Stimulated activated CD8-positive, alpha-beta memory T cell treated with anti-CD3 and anti-CD28 coated beads, Interleukin-7, amount 100 ng/mL, for 4 hours (primary cell): ENCODE results near the gene IFNA10.
"Not testable (repeated sequence)": the region's sequence is repeated elsewhere in the genome, so short reads cannot be mapped to it uniquely, and the experiment has no call there.

ENCODE experiments used
- DNase-seq, 2 donors: peaks; one replicate each; pipeline ENCODE4 v3.0.0-alpha.2; 2020; ENCODE audit warnings: low read depth in 2 of 2

The IFNA10 gene

GRCh38 chr9:21207043-21207442 lies at the start of gene IFNA10:
IFNA10 (minus strand) TSS chr9:21207143; CDS start chr9:21207097, 46 bp downstream.
- DNase-seq: not testable (repeated sequence)

- DNase-seq: no peak
Measured at GRCh38 chr9:21255538-21256212, 48.7 kb upstream of the IFNA10 start.

- no peak for DNase-seq
Measured at GRCh38 chr9:21252721-21253547, 46.0 kb upstream of the IFNA10 start.

GRCh38 chr9:21251638-21252037 lies 44.7 kb upstream of the IFNA10 start:
- DNase-seq: no peak

GRCh38 chr9:21251190-21251589 lies 44.2 kb upstream of the IFNA10 start:
- DNase-seq: no peak

GRCh38 chr9:21244836-21245235 lies 37.9 kb upstream of the IFNA10 start:
- no peak for DNase-seq

- no peak for DNase-seq
Measured at GRCh38 chr9:21239911-21240310, 33.0 kb upstream of the IFNA10 start, which contains the start of gene IFNA14. IFNA14 (minus strand) TSS chr9:21240005; CDS start chr9:21239935, 70 bp downstream.

- DNase-seq: not testable (repeated sequence)
Measured at GRCh38 chr9:21236360-21236714, 29.4 kb upstream of the IFNA10 start.

- DNase-seq: not testable (repeated sequence)
Measured at GRCh38 chr9:21235468-21236359, 28.8 kb upstream of the IFNA10 start.

GRCh38 chr9:21234153-21234687 lies 27.3 kb upstream of the IFNA10 start:
- no peak for DNase-seq

GRCh38 chr9:21233258-21233657 lies 26.3 kb upstream of the IFNA10 start:
- no peak for DNase-seq

- no peak for DNase-seq
Measured at GRCh38 chr9:21228122-21228521, 21.2 kb upstream of the IFNA10 start, which contains the start of gene IFNA17. IFNA17 (minus strand) TSS chr9:21228222; CDS start chr9:21228173, 49 bp downstream.

- not testable (repeated sequence) for DNase-seq
Measured at GRCh38 chr9:21217211-21217610, 10.3 kb upstream of the IFNA10 start, which contains the start of gene IFNA16. IFNA16 (minus strand) TSS chr9:21217311; CDS start chr9:21217305, 6 bp downstream.

GRCh38 chr9:21213411-21214326 lies 6.7 kb upstream of the IFNA10 start:
- DNase-seq: not testable (repeated sequence)

- DNase-seq: not testable (repeated sequence)
Measured at GRCh38 chr9:21212160-21212559, 5.2 kb upstream of the IFNA10 start.

GRCh38 chr9:21210782-21211181 lies 3.8 kb upstream of the IFNA10 start:
- not testable (repeated sequence) for DNase-seq

- DNase-seq: no peak
Measured at GRCh38 chr9:21210311-21210710, 3.4 kb upstream of the IFNA10 start.

GRCh38 chr9:21205204-21205603 lies 1.7 kb downstream of the IFNA10 start:
- no peak for DNase-seq

- DNase-seq: not testable (repeated sequence)
Measured at GRCh38 chr9:21202105-21202504, 4.8 kb downstream of the IFNA10 start, which contains the start of gene IFNA7. IFNA7 (minus strand) TSS chr9:21202205; CDS start chr9:21202165, 40 bp downstream.
